Daoy (cell line): Measurements from ENCODE around the gene POLE. TPM values are rescaled to one million over a fixed set of nuclear protein-coding genes. Genes with fewer than 3 reads are reported as not detected.

ENCODE experiments used
- DNase-seq: peaks from one replicate; pipeline ENCODE4 v3.0.0-alpha.2; 2015; ENCODE audit warnings: low read depth
- total RNA-seq: library from RNA; depleted of rRNA; stranded (reverse); fragments of >200 nt; shearing (Covaris generic); gene quantifications from 2 replicates; pipeline ENCODE4 v1.2.3, GENCODE V29; 2014

POLE gene
- total RNA-seq, 1 experiment from 2014 or later, result 23.5 TPM

DNA sequence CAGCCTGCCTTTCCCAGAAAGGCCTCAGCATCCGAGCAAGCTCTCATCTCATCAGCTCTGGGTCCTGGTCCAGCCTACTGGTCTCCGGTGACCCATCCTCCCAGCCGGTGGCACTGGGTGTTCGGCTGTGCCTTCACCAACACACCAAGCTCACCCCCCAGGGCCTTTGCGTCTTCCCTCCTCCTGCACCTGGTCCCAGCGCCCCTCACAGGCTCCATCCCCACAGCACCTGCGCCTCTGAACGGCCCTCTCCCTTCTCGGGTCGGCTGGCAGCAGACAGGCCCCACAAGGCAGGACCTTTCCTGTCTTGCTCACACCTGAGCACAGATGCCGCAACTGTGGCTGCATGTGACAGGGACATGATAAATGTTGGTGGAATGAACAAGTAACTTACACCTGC is 55.5 kb downstream of the POLE start:
- DNase-seq, result no peak

DNA sequence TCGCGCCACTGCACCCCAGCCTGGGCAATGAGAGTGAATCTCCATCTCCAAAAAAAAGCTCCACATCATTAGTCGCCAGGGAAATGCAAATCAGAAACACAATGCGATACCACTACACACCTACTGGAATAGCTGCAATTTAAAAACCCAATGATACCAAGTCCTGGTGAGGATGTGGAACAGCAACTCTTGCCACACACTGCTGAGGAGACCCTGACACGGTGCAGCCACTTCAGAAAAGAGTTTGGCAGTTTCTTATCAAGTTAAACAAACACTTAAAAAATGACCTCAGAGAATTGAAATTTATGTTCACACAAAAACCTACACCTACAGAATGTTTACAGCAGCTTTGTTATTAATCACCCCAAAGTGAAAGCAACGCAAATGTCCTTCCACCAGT is 56.5 kb downstream of the POLE start:
- no peak for DNase-seq

- no peak for DNase-seq
Observed at GRCh38 chr12:132629330-132629729, 57.8 kb downstream of the POLE start.

- DNase-seq, result no peak
Observed at GRCh38 chr12:132625731-132626430, 61.3 kb downstream of the POLE start.

DNA sequence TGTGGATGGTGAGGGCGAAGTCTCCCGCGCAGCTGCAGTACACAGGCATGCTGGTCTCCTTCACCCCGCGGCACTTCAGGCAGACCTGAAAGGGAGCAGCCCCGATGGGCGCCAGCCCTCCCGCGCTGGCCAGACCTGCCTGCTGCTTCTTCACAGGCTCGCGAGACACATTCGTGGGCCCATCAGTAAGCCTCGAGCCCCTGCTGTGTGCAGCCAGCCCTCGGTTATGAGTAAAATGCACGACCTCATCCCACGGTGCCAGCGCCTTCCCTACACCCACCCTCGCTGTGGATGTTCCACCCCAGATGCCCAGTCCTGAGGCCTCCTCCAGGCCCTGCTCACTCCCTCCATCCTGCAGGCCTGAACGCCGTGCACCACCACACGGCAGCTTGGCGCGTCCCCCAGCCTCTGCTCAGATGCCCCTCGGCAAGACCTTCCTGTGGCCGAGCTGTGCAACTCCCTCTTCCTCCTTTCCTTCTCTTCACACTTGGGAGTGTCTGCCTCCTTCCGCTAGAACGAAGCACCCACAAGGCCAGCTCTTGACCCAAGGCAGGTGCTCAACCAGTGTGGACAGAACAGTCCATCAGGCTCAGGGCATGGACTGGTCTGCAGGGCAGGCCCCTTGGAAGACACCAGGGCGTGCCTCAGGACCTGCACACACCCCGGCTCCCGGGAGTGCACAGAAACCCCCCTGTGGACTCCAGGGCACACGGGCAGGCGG is 62.1 kb downstream of the POLE start:
- no peak for DNase-seq

- DNase-seq, result no peak
Observed at GRCh38 chr12:132624186-132624855, 62.8 kb downstream of the POLE start.

DNA sequence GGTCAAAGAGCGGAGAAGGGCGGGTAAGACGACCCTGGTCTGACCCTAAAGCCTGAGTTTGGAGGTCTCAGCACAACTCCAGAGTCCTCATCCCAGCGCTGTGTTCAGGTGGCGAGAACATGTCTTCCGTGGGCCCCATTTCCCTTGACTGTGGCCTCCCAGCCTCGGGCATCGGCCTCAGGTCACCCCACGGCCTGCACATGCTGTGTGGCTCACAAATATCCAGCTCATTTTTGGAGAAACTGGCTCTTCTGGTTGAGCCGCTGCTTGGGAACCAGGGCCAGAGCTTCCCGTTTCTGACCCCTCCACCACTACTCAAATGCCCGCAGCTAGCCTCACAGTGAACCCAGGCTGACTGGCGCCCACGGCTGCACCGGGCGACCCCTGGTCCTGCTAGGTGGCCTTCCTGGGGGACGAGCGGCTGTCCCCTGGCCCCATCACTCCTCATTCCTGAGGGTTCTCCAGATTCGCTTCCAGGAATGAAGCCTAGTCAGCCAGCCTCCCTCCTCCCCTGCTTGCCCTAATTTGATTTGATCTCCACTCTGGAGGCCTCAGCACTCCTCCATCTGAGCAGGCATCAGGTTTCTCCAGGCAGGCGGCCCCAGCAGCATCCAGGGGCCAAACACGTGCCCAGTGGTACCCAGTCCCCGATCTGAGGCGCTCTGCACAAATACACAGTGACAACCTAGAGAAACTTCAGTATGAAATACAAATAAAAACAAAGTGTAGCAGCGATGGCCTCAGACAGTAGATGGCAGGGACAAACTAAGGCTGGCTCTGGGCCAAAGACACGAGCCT is 63.9 kb downstream of the POLE start:
- DNase-seq, result no peak

GRCh38 chr12:132622437-132623071 is 64.6 kb downstream of the POLE start:
- peak; percentile 70 for DNase-seq

GRCh38 chr12:132621657-132622435 is 65.3 kb downstream of the POLE start:
- DNase-seq, result no peak

- DNase-seq, result no peak
Observed at GRCh38 chr12:132620899-132621656, 66.1 kb downstream of the POLE start.

- DNase-seq, result no peak
Observed at GRCh38 chr12:132620113-132620898, 66.8 kb downstream of the POLE start.

- no peak for DNase-seq
Observed at GRCh38 chr12:132619386-132620112, 67.6 kb downstream of the POLE start.

- DNase-seq, result no peak
Observed at GRCh38 chr12:132619071-132619385, 68.1 kb downstream of the POLE start.

GRCh38 chr12:132618683-132619043 is 68.5 kb downstream of the POLE start, which contains the start of gene P2RX2:
Gene P2RX2, plus strand, starts transcription at chr12:132618776. Its CDS starts 41 bp downstream, at chr12:132618817.
- no peak for DNase-seq

GRCh38 chr12:132617822-132618682 is 69.1 kb downstream of the POLE start:
- DNase-seq, result no peak

DNA sequence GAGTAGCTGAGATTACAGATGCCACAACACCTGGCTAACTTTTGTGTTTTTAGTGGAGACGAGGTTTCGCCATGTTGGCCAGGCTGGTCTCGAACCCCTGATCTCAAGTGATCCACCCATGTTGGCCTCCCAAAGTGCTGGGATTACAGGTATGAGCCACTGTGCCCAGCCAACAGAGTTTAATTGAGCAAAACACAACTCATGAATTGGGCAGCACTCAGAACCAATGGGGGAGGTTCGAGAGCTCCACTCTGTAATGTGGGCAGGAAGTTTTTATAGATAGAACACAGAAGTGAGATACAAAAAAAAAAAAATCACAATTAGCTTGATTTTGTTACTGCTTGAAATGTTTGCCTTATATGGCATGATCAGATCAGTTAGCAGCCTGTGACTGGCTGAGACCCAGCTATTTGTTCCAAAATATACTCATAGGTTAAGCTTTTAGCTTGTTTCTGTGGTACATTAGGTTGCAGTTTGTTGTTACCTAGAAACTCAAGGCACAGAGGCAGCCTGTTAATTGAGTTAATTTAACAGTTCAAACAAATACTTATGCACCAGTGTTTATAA is 69.9 kb downstream of the POLE start:
- DNase-seq, result no peak

GRCh38 chr12:132615579-132616038 is 71.5 kb downstream of the POLE start:
- DNase-seq, result no peak
